Osteoblast (primary cell): ENCODE data around the gene TMEM60. TPM values are rescaled to one million over a fixed set of nuclear protein-coding genes. Genes with fewer than 3 reads are reported as not detected.

Experiments used
- DNase-seq: peaks from one replicate; pipeline ENCODE4 v3.0.0; 2011; ENCODE audit warnings: low spot score, mixed read lengths; ENCODE audit not compliant: insufficient read length; ENCODE audit errors: missing footprints
- H2AFZ ChIP-seq: 2 replicates; pipeline ENCODE4 v1.6.0; 2011; ENCODE audit warnings: mild to moderate bottlenecking, low read length
- H3K27ac ChIP-seq: 2 replicates; pipeline ENCODE4 v1.5.1; 2011; ENCODE audit warnings: mild to moderate bottlenecking, low read depth, low read length, moderate library complexity
- H3K27me3 ChIP-seq: 2 replicates; pipeline ENCODE4 v1.6.0; 2012; ENCODE audit warnings: mild to moderate bottlenecking, control low read depth, inconsistent platforms, low read length, moderate library complexity; ENCODE audit not compliant: insufficient read depth
- H3K36me3 ChIP-seq: 2 replicates; pipeline ENCODE4 v1.5.1; 2011; ENCODE audit warnings: mild to moderate bottlenecking, low read length, control low read depth, moderate library complexity; ENCODE audit not compliant: insufficient read depth
- H3K4me1 ChIP-seq: 2 replicates; pipeline ENCODE4 v1.5.1; 2011; ENCODE audit warnings: mild to moderate bottlenecking, low read length, control low read depth, moderate library complexity; ENCODE audit not compliant: insufficient read depth
- H3K4me2 ChIP-seq: 2 replicates; pipeline ENCODE4 v1.6.0; 2011; ENCODE audit warnings: mild to moderate bottlenecking, low read length; ENCODE audit not compliant: insufficient read depth
- H3K4me3 ChIP-seq: fragments of 200-600 bp; sonication (generic); 3 replicates; pipeline ENCODE4 v1.5.1; 2012; ENCODE audit warnings: mild to moderate bottlenecking, low read length, inconsistent platforms; ENCODE audit not compliant: insufficient read depth
- H3K79me2 ChIP-seq: 2 replicates; pipeline ENCODE4 v1.6.0; 2012; ENCODE audit warnings: mild to moderate bottlenecking, low read length, control low read depth, inconsistent platforms; ENCODE audit not compliant: insufficient read depth
- H3K9me3 ChIP-seq: 2 replicates; pipeline ENCODE4 v1.5.1; 2011; ENCODE audit warnings: low read depth, low read length, control low read depth
- H4K20me1 ChIP-seq: 2 replicates; pipeline ENCODE4 v1.6.0; 2012; ENCODE audit warnings: mild to moderate bottlenecking, low read length, control low read depth; ENCODE audit not compliant: insufficient read depth
- CTCF ChIP-seq: IDR thresholded peaks from 2 replicates; pipeline ENCODE4 v1.5.1; 2011; ENCODE audit warnings: mild to moderate bottlenecking, low read depth, low read length, moderate library complexity; ENCODE audit errors: extremely low read depth
- total RNA-seq: library from RNA; depleted of rRNA; stranded (reverse); fragments of >200 nt; gene quantifications from 2 replicates; pipeline ENCODE4 v1.2.3, GENCODE V29; 2012

TMEM60 gene
- total RNA-seq, 1 donor: 20.3 TPM

- TF ChIP-seq CTCF: no peak
- H3K36me3 ChIP-seq: peaks cover 11% of the 10 kb centered on the region
- H3K4me1 ChIP-seq: no peaks in the 10 kb centered on the region
- no peaks in the 10 kb centered on the region for H4K20me1 ChIP-seq
- H2AFZ ChIP-seq: no peak overlapping the region
- H3K4me2 ChIP-seq: no peak overlapping the region
- no peak for DNase-seq
- no peaks in the 10 kb centered on the region for H3K27me3 ChIP-seq
- no peak overlapping the region for H3K4me3 ChIP-seq
- no peak overlapping the region for H3K27ac ChIP-seq
- H3K79me2 ChIP-seq: no peaks in the 10 kb centered on the region
- no peaks in the 10 kb centered on the region for H3K9me3 ChIP-seq
Measured at GRCh38 chr7:77783111-77783510, 15.1 kb downstream of the TMEM60 start.

- no peaks in the 10 kb centered on the region for H4K20me1 ChIP-seq
- H3K36me3 ChIP-seq: peaks cover 11% of the 10 kb centered on the region
- H3K9me3 ChIP-seq: no peaks in the 10 kb centered on the region
- H3K4me1 ChIP-seq: no peaks in the 10 kb centered on the region
- no peak overlapping the region for H3K27ac ChIP-seq
- H3K79me2 ChIP-seq: no peaks in the 10 kb centered on the region
- no peak for TF ChIP-seq CTCF
- no peak overlapping the region for H3K4me2 ChIP-seq
- no peak for DNase-seq
- no peak overlapping the region for H3K4me3 ChIP-seq
- H3K27me3 ChIP-seq: no peaks in the 10 kb centered on the region
- no peak overlapping the region for H2AFZ ChIP-seq
Measured at GRCh38 chr7:77782383-77782782, 15.9 kb downstream of the TMEM60 start.

GRCh38 chr7:77778535-77778934 is 19.7 kb downstream of the TMEM60 start:
- H3K27me3 ChIP-seq: no peaks in the 10 kb centered on the region
- TF ChIP-seq CTCF: no peak

GRCh38 chr7:77771901-77772300 is 26.3 kb downstream of the TMEM60 start:
- H3K36me3 ChIP-seq: peaks cover 23% of the 10 kb centered on the region
- no peaks in the 10 kb centered on the region for H3K4me1 ChIP-seq
- no peaks in the 10 kb centered on the region for H4K20me1 ChIP-seq
- no peak for TF ChIP-seq CTCF
- no peak overlapping the region for H2AFZ ChIP-seq
- DNase-seq: no peak
- H3K27me3 ChIP-seq: no peaks in the 10 kb centered on the region
- no peak overlapping the region for H3K4me2 ChIP-seq
- no peaks in the 10 kb centered on the region for H3K9me3 ChIP-seq
- H3K4me3 ChIP-seq: no peak overlapping the region
- no peaks in the 10 kb centered on the region for H3K79me2 ChIP-seq
- no peak overlapping the region for H3K27ac ChIP-seq

More at GRCh38 chr7:77778535-77778934, 19.7 kb downstream of the TMEM60 start:
- Histone ChIP-seq H2AFZ (no peak overlapping the region), H3K4me3 (no peak overlapping the region), H3K27ac (no peak overlapping the region), H4K20me1 (no peaks in the 10 kb centered on the region), H3K9me3 (no peaks in the 10 kb centered on the region), H3K79me2 (no peaks in the 10 kb centered on the region), H3K36me3 (peaks cover 31% of the 10 kb centered on the region), H3K4me1 (no peaks in the 10 kb centered on the region), H3K4me2 (no peak overlapping the region)
- DNase-seq: no peak
